Left forelimb (tissue), 1 donor: ENCODE measurements around the gene INTS11.
"Not testable (repeated sequence)": the region's sequence is repeated elsewhere in the genome, so short reads cannot be mapped to it uniquely, and the experiment has no call there.

Experiments used
- DNase-seq: peaks from one replicate; pipeline ENCODE4 v3.0.0-alpha.2; 2018; ENCODE audit warnings: low spot score

INTS11 gene

GRCh38 chr1:1324524-1325287 is at the start of gene INTS11, which contains the start of gene CPTP:
TSS of gene INTS11 (minus strand) at chr1:1324660. CDS start at chr1:1324608, 52 bp downstream.
TSS of gene CPTP (plus strand) at chr1:1324802. CDS start at chr1:1326911, 2,109 bp downstream.
- peak; percentile 96 for DNase-seq

GRCh38 chr1:1373815-1374588 is 49.5 kb upstream of the INTS11 start:
- no peak for DNase-seq

GRCh38 chr1:1373051-1373814 is 48.8 kb upstream of the INTS11 start:
- no peak for DNase-seq

- peak; percentile 85 for DNase-seq
Measured at GRCh38 chr1:1371746-1372711, 47.6 kb upstream of the INTS11 start.

- DNase-seq, result no peak
Measured at GRCh38 chr1:1371364-1371745, 46.9 kb upstream of the INTS11 start.

GRCh38 chr1:1370771-1371300 is 46.4 kb upstream of the INTS11 start:
- DNase-seq, result no peak

- not testable (repeated sequence) for DNase-seq
Measured at GRCh38 chr1:1370094-1370493, 45.6 kb upstream of the INTS11 start.

GRCh38 chr1:1367315-1367714 is 42.9 kb upstream of the INTS11 start:
- no peak for DNase-seq

GRCh38 chr1:1366699-1367066 is 42.2 kb upstream of the INTS11 start:
- DNase-seq, result no peak

GRCh38 chr1:1365875-1366698 is 41.6 kb upstream of the INTS11 start:
- no peak for DNase-seq

GRCh38 chr1:1364266-1364665 is 39.8 kb upstream of the INTS11 start:
- DNase-seq, result no peak

- no peak for DNase-seq
Measured at GRCh38 chr1:1361982-1362423, 37.5 kb upstream of the INTS11 start.

- DNase-seq, result no peak
Measured at GRCh38 chr1:1361233-1361981, 36.9 kb upstream of the INTS11 start.

- no peak for DNase-seq
Measured at GRCh38 chr1:1360506-1361169, 36.2 kb upstream of the INTS11 start.

GRCh38 chr1:1359664-1360468 is 35.4 kb upstream of the INTS11 start:
- DNase-seq, result no peak

- DNase-seq, result peak; percentile 81
Measured at GRCh38 chr1:1359308-1359663, 34.8 kb upstream of the INTS11 start.

GRCh38 chr1:1358433-1359271 is 34.2 kb upstream of the INTS11 start, which contains the start of gene MXRA8:
TSS of gene MXRA8 (minus strand) at chr1:1358555. CDS start at chr1:1358504, 51 bp downstream.
- peak; percentile 93 for DNase-seq
